Measurements from ENCODE around the gene GPC6.

Gene GPC6

DNA sequence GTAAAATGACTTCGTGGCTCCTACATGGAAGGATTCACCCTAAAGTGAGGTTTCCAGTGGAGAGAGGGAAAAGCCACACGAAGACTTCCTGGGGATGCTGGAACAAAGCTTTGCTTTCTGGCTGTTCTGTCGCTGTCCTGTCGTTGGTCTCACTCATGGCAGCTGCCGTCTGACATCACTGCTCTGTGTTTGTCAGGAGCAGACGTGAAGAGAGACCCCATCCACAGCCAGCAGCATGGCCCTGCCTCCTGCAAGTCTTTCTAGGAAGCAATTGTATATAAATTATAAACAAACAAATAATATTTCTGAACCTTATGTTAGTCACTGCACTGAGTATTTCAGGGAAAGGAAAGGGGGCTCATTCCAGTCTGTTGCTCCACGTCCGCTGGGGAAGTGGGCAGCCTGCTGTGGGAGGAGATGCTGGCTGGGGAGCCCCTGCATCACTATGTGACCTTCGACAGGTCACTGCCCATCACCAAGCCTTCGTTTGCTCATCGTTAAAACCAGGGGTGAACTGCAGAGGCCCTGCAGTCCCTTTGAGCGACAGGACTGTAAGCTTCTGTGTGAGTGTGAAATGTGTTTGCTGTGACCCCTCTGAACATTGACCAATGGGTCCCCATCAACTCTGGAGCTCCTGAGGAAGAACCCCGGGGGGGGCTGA is 1101.9 kb downstream of the GPC6 start:
- TF ChIP-seq EZH2phosphoT487 (conservative IDR thresholded peaks at IDR 0.05; ENCODE audit: low read length): no peak
- TF ChIP-seq, protein P1, sequence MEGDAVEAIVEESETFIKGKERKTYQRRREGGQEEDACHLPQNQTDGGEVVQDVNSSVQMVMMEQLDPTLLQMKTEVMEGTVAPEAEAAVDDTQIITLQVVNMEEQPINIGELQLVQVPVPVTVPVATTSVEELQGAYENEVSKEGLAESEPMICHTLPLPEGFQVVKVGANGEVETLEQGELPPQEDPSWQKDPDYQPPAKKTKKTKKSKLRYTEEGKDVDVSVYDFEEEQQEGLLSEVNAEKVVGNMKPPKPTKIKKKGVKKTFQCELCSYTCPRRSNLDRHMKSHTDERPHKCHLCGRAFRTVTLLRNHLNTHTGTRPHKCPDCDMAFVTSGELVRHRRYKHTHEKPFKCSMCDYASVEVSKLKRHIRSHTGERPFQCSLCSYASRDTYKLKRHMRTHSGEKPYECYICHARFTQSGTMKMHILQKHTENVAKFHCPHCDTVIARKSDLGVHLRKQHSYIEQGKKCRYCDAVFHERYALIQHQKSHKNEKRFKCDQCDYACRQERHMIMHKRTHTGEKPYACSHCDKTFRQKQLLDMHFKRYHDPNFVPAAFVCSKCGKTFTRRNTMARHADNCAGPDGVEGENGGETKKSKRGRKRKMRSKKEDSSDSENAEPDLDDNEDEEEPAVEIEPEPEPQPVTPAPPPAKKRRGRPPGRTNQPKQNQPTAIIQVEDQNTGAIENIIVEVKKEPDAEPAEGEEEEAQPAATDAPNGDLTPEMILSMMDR (IDR thresholded peaks at IDR 0.05; ENCODE audit: insufficient read depth, low read length, poor library complexity, severe bottlenecking): no peak
- Histone ChIP-seq H3K27ac (ENCODE audit: low read depth, low read length) (no peak overlapping the region), H3K9ac (ENCODE audit: low read length) (no peak overlapping the region)

DNA sequence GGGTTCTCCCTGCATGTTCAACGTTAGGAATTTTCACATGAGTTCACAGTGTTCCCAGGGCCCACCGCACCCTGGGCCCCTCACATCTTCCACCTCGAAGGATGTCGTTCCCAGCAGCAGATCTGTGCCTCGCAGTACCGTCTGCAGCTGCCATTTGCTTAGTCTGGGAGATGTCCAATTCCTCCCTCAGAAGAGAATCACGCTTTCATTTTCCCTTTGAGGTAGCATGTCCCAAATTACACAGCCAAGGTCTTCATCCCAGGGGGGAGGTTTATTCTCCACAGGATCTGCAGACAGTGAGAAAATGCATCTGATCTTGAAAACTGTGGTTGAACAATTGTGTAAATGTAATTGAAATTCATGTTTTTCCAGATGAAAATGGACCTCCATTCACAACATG is 1102.7 kb downstream of the GPC6 start:
- H3F3A ChIP-seq (ENCODE audit: insufficient read depth): no peaks in the 10 kb centered on the region
- H3K79me2 ChIP-seq (ENCODE audit: insufficient read depth, low read length): no peaks in the 10 kb centered on the region
- no peak overlapping the region for H3K4me2 ChIP-seq (ENCODE audit: low read depth, low read length, poor library complexity, severe bottlenecking)
- no peak overlapping the region for H3K27ac ChIP-seq (ENCODE audit: low read depth, low read length)
- H2AFZ ChIP-seq (ENCODE audit: low read depth, low read length, severe bottlenecking): no peak overlapping the region
- H3K9me3 ChIP-seq (ENCODE audit: insufficient read depth, low read length): no peaks in the 10 kb centered on the region
- no peaks in the 10 kb centered on the region for H3K9me2 ChIP-seq (replicated peaks; ENCODE audit: insufficient read depth, low read length)
- H3K9ac ChIP-seq (ENCODE audit: low read length): no peak overlapping the region
- H3K4me3 ChIP-seq (ENCODE audit: insufficient read depth, low read length, poor library complexity, severe bottlenecking): no peak overlapping the region
- no peaks in the 10 kb centered on the region for H3K27me3 ChIP-seq (ENCODE audit: low read length)
- no peak for TF ChIP-seq EZH2phosphoT487 (conservative IDR thresholded peaks at IDR 0.05; ENCODE audit: low read length)
- TF ChIP-seq, protein P1 (IDR thresholded peaks at IDR 0.05; ENCODE audit: insufficient read depth, low read length, poor library complexity, severe bottlenecking): no peak
- no peaks in the 10 kb centered on the region for H4K20me1 ChIP-seq (ENCODE audit: low read depth, low read length)
- no peaks in the 10 kb centered on the region for H3K36me3 ChIP-seq (ENCODE audit: low read length)

More for the DNA sequence above, 1101.9 kb downstream of the GPC6 start:
- H3K4me2 ChIP-seq (ENCODE audit: low read depth, low read length, poor library complexity, severe bottlenecking): no peak overlapping the region
- no peaks in the 10 kb centered on the region for H3F3A ChIP-seq (ENCODE audit: insufficient read depth)
- no peaks in the 10 kb centered on the region for H3K9me2 ChIP-seq (replicated peaks; ENCODE audit: insufficient read depth, low read length)
- no peak overlapping the region for H2AFZ ChIP-seq (ENCODE audit: low read depth, low read length, severe bottlenecking)
- H3K36me3 ChIP-seq (ENCODE audit: low read length): no peaks in the 10 kb centered on the region
- H3K79me2 ChIP-seq (ENCODE audit: insufficient read depth, low read length): no peaks in the 10 kb centered on the region
- no peaks in the 10 kb centered on the region for H3K27me3 ChIP-seq (ENCODE audit: low read length)
- no peaks in the 10 kb centered on the region for H4K20me1 ChIP-seq (ENCODE audit: low read depth, low read length)
- no peaks in the 10 kb centered on the region for H3K9me3 ChIP-seq (ENCODE audit: insufficient read depth, low read length)
- H3K4me3 ChIP-seq (ENCODE audit: insufficient read depth, low read length, poor library complexity, severe bottlenecking): no peak overlapping the region

DNA sequence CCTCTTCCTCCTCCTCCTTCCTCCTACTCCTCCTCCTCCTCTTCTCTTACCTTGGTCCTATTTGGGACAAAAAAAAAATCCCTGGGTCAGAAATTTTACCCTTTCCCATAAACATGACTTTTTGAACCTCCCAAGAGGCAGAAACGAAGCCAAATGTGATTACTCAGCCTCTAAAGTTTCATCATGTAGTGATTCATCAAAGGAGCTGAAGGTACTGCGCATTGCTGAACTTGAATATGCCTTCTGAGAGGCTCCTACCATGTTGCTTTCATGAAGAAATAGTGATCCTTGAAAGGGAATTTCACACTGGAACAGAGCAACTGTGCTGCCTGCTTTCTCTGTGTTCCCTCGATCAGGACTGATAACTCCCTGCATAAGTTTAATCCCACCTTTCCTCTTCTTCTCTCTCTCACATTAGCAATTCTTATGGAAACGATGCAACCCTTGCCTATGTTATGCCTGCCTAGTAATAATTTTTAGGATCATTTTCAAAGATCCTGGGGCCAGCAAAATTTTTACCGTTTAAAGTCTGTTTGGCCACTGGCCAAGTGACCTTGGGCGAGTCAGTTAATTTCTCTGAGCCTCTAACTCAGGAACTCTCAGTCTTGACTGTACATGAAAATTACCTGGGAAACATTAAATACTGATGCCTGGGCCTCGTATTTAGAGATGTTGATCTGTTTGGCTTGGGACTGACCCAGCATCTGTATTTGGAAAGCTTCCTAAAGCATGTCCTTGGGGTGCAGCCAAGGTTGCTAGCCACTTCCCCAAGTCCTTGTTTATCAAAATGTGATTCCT is 1103.3 kb downstream of the GPC6 start:
- Histone ChIP-seq H3K9me2 (replicated peaks; ENCODE audit: insufficient read depth, low read length) (no peaks in the 10 kb centered on the region), H3K9me3 (ENCODE audit: insufficient read depth, low read length) (no peaks in the 10 kb centered on the region), H3F3A (ENCODE audit: insufficient read depth) (no peaks in the 10 kb centered on the region), H3K4me3 (ENCODE audit: insufficient read depth, low read length, poor library complexity, severe bottlenecking) (no peak overlapping the region), H4K20me1 (ENCODE audit: low read depth, low read length) (no peaks in the 10 kb centered on the region), H3K4me2 (ENCODE audit: low read depth, low read length, poor library complexity, severe bottlenecking) (no peak overlapping the region), H3K36me3 (ENCODE audit: low read length) (no peaks in the 10 kb centered on the region), H3K27me3 (ENCODE audit: low read length) (no peaks in the 10 kb centered on the region), H3K27ac (ENCODE audit: low read depth, low read length) (no peak overlapping the region), H2AFZ (ENCODE audit: low read depth, low read length, severe bottlenecking) (no peak overlapping the region), H3K79me2 (ENCODE audit: insufficient read depth, low read length) (no peaks in the 10 kb centered on the region), H3K9ac (ENCODE audit: low read length) (no peak overlapping the region)
- TF ChIP-seq, protein P1 (IDR thresholded peaks at IDR 0.05; ENCODE audit: insufficient read depth, low read length, poor library complexity, severe bottlenecking): no peak
- no peak for TF ChIP-seq EZH2phosphoT487 (conservative IDR thresholded peaks at IDR 0.05; ENCODE audit: low read length)
